ENCODE measurements around the gene MTRF1L.

MTRF1L gene

GRCh38 chr6:153002613-153003365, at the start of gene MTRF1L:
Gene MTRF1L (minus strand): TSS chr6:153002709. CDS start chr6:153002685, 24 bp downstream.
- DNase-seq = peak; percentile 87 to 90

GRCh38 chr6:153051801-153052200, 49.3 kb upstream of the MTRF1L start:
- DNase-seq = no peak

GRCh38 chr6:153048631-153049030, 46.1 kb upstream of the MTRF1L start:
- DNase-seq = no peak

- DNase-seq = no peak
Measured at GRCh38 chr6:153047386-153047785, 44.9 kb upstream of the MTRF1L start.

GRCh38 chr6:153045271-153045670, 42.8 kb upstream of the MTRF1L start:
- no peak for DNase-seq

- no peak for DNase-seq
Measured at GRCh38 chr6:153044295-153044694, 41.8 kb upstream of the MTRF1L start.

- no peak for DNase-seq
Measured at GRCh38 chr6:153043719-153044118, 41.2 kb upstream of the MTRF1L start.

GRCh38 chr6:153038378-153039057, 36.0 kb upstream of the MTRF1L start:
- no peak for DNase-seq

- no peak for DNase-seq
Measured at GRCh38 chr6:153034139-153034538, 31.6 kb upstream of the MTRF1L start.

- DNase-seq = no peak
Measured at GRCh38 chr6:153032255-153032882, 29.9 kb upstream of the MTRF1L start.

- DNase-seq = no peak
Measured at GRCh38 chr6:153031335-153031955, 28.9 kb upstream of the MTRF1L start.

GRCh38 chr6:153028963-153029362, 26.5 kb upstream of the MTRF1L start:
- no peak for DNase-seq

GRCh38 chr6:153028286-153028685, 25.8 kb upstream of the MTRF1L start:
- no peak for DNase-seq

- DNase-seq = no peak
Measured at GRCh38 chr6:153027480-153027879, 25.0 kb upstream of the MTRF1L start.

GRCh38 chr6:153024709-153025017, 22.2 kb upstream of the MTRF1L start:
- no peak for DNase-seq

GRCh38 chr6:153023977-153024708, 21.6 kb upstream of the MTRF1L start:
- DNase-seq = peak; percentile 34 to 74

- no peak for DNase-seq
Measured at GRCh38 chr6:153018355-153018754, 15.8 kb upstream of the MTRF1L start.

GRCh38 chr6:153016846-153017245, 14.3 kb upstream of the MTRF1L start:
- no peak for DNase-seq

GRCh38 chr6:153015094-153015640, 12.7 kb upstream of the MTRF1L start:
- DNase-seq = no peak

GRCh38 chr6:153013438-153013837, 10.9 kb upstream of the MTRF1L start:
- DNase-seq = no peak

GRCh38 chr6:153012856-153013255, 10.3 kb upstream of the MTRF1L start:
- no peak for DNase-seq

GRCh38 chr6:153003366-153003690, 819 bp upstream of the MTRF1L start:
- no peak for DNase-seq
